Diencephalon (tissue), 1 donor: ENCODE results near the gene CCDC57. TPM values are rescaled to one million over a fixed set of nuclear protein-coding genes. Genes with fewer than 3 reads are reported as not detected.

Source experiments
- total RNA-seq: library from RNA; depleted of rRNA; stranded (reverse); fragments of >200 nt; gene quantifications from one replicate; pipeline ENCODE4 v1.2.3, GENCODE V29; 2014

The CCDC57 gene, protein sequence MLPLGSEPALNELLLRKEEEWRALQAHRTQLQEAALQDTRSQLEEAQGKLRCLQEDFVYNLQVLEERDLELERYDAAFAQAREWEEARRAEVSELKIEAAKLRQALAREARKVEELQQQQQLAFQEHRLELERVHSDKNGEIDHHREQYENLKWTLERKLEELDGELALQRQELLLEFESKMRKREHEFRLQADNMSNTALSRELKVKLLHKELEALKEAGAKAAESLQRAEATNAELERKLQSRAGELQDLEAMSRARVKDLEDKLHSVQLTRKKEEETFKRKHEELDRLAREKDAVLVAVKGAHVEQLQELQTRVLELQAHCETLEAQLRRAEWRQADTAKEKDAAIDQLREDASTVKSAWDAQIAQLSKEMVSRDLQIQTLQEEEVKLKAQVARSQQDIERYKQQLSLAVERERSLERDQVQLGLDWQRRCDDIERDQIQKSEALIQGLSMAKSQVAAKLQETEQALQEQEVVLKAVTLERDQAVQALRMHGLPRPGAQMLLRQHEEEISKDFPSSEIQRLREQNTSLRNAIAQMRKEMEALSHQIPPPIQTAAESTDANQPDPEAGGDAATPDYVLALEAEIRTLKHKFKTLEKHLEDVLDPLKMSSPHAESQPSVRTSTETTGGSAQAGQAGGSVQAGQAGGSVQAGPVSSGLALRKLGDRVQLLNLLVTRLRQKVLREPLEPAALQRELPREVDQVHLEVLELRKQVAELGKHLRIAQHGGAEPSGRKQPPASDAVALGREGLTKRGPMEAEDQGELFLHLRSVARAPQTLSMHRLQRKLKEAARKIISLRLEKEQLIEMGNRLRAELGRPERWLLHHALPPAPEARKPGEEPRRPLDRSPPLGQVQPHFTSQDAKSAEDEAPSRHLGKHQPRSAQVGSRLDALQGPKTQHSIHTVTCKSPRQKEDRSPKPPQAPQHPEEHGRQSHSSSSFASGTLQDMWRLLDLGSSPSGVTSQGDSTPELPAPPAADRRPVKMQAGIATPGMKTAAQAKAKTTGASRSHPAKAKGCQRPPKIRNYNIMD
- 28.4 TPM for total RNA-seq

DNA sequence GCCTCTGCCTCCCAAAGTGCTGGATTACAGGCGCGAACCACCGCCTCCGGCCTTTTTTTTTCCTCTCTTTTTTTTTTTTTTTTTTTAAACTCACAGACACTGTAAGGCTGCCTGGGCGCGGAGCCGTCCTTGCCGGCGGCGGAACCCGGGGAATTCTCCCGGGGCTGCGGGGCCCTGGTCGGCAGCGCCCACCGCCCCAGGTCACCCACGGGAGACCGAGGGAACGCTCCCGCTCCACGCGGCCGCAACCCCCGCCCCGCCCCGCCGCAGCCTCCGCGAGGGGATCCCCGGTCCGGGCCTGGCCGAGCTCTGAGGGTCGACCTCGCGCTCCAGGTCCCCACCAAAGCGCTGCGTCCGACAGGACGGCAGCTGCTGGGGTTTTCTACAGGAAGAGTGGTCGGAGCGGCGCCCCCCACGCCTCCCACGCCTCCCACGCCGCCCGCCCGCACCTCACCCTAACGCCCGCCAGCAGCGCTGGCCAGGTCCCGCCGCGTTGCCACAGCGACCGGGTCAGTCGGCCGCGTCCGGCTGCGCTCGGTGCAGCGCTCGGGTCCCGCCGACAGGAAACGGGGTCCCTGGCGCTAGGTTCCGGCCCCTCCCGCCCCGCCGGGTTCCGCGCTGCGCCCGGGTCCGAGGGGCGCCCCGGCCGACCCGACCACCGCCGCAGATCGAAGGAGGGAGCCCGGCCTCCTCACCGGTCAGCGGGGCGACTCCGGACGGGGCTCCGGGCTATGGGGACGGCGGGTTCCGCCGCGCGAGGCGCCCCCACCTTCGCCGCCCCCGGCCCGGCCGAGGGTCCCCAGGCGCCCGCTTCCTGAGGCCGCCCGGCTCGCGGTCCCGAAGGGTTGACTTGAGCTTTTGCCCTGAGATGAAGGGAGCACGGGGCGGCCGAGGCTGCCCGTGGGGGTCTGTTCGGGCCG, at the start of gene CCDC57:
TSS of gene CCDC57 (minus strand) at position 512 of the 920 bp plus-strand sequence. CDS start 10,898 bp downstream, outside the sequence.

DNA sequence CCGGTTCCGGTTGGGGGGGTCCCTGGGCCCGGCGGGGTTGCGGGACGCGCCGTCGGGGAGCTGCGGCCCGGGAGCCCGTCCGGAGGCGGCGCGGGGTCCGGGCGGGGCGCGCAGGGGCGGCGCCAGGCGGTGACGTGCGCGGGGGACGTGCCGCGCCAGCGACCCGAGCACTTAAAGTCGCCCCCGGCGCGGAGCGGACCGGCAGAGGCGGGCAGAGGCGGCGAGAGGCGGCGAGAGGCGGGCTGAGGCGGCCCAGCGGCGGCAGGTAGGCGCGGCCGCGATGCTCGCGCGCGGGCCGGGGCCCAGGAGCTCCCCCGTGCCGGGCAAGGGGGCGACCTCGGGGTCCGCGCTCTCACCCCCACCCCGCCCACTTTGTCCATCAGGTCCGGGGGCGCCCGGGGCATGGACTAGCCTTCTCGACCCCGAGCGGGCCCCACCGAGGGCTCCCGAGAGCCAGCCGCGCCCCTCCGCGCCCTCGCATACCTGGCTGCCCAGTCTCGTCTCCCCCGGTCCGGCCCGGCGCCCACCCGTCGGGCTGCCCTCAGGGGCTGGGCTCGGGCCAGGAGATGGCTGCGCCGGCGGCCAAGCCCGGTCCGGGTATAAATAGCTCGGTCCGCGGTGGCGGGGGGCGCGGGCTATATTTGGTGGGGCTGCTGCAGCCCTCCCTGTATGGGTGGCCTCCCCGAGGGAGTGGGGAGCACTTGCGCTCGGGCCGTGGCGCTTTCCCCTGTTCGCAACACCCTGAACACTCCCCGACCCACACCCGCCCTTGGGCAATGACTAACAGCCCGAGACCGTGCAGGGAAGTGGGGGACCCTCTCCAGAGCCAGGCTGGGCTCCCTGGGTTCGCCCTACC, 16.4 kb upstream of the CCDC57 start, which contains the start of gene SLC16A3:
TSS of gene SLC16A3 (plus strand) at position 201 of the 856 bp plus-strand sequence. CDS start 6,967 bp downstream, outside the sequence.

DNA sequence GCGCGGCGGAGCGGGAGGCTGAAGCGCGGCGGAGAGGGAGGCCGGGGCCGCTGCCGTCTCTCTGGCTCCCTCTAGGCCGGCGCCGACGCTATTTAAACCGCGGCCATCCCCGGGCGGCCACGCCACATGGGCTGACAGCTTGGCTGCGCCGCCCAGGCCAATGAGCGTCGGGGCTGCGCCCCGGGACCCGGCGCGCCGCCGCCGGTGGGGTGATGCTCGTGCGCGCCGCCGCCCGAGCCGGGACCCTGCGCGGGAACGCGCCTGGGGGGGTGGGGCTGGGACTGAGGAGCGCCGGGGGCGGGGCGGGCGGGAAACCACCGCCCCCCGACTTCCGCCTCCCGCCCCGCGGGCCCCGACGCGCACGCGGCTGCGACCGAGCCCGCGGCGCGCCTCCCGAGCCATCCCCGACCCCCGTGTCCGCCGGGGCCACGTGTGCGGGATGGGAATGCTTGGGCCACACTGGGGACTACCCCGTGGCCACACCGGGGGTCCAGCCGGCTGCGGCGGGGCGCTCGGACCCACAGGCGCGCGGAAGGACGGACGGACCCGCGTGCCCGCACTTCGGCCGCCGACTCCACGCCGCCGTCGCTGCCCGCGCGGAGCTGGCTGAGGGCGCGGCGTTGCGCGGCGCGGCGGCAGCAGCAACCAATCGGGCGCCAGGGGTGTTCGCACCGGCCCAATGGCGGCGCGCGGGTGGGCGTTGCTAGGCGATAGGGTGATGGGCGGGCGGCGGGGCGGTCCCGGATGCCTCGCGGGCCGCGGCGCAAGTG, 114.3 kb downstream of the CCDC57 start, which contains the start of gene FASN:
TSS of gene FASN (minus strand) at position 68 of the 770 bp plus-strand sequence. CDS start 1,791 bp downstream, outside the sequence.

DNA sequence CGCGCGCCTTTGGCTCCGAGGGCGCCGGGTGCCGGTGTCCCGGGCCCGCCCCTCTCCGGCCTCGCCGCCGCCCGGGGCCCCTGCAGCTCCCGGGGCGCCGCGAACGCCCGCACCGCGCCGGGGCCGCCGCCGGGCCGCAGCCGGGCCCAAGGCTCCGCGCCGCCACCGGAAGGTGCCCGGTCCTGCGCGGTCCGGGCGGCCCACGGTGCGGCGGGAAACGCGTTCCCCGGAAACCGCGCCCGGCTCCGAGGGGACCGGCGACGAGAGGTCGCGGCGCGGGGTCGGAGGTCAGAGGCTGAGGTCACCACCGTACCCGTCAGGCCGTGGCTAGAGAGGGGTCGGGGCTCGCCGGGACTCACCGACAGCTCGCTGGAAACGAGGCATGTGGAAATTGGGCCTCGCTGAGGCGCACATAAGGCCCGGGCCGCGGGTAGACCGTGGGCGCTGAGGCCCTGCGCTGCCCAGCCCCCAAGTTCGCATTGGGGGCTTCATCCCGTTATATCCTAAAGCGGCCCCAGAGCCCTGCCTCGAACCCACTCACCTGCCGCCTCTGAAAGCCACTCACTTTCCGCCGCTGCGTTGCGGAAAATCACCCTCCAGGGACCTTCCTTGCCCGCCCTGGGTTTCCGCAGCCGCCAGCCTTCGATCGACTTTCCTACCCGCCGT, 146.9 kb downstream of the CCDC57 start, which contains the start of gene DUS1L:
TSS of gene DUS1L (minus strand) at position 167 of the 666 bp plus-strand sequence. CDS start 745 bp downstream, outside the sequence.

DNA sequence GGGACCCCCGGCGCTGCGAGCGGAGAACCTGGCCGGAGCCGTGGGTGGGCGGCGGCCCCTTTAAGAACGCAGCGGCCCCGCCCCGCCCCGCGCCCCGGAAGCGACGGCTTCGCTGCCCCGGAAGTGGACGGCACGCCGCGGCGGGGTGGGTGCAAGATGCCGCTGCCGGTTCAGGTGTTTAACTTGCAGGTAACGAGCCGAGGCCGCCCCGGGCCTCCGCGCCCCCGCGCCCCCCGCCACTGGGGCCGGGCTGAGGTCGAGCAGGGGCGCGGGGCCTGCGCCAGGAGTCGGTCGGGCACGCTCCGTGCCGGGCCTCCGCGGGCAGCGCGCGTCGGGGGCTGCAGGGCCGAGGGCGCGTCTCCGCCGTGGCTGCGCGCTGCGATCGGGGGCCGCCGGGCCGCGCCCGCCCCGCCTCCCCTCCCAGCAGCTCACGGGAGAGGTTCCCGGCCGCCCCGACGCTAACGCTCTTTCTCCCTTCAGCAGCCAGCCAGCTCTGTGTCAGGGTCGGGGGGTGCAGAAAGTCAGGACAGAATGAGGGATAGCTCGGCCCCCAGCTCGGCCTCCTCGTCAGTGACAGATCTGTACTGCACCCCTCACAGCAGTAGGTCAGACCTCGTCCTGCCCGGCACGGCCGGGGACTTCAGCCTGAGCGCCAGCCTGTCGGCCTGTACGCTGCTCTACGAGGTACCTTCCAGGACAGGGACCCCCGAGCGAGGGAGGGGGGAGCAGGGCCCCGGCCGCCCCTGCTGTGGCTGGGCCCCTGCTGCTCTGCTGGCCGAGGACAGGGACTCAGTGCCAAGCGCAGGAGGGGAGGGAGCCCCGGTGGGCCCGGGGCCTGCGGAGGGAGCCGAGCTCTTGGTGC, 160.6 kb downstream of the CCDC57 start, which contains the start of the genes GPS1 and RFNG:
TSS of gene GPS1 (plus strand) at position 123 of the 862 bp plus-strand sequence. CDS start at position 157, 34 bp downstream.
TSS of gene RFNG (minus strand) at position 36 of the 862 bp plus-strand sequence. CDS start 45 bp downstream, outside the sequence.

Other genes starting within 250 kb of the CCDC57 start
- gene ASPSCR1, start 235.2 kb downstream of the CCDC57 start, total RNA-seq, result 22.6 TPM
- 29.8 TPM for gene CENPX, start 190.0 kb downstream of the CCDC57 start, total RNA-seq
- gene LRRC45, start 189.5 kb downstream of the CCDC57 start, total RNA-seq, result 11.3 TPM
- 122 TPM for gene RAC3, start 181.2 kb downstream of the CCDC57 start, total RNA-seq
- 33.7 TPM for gene DCXR, start 175.1 kb downstream of the CCDC57 start, total RNA-seq
- gene RFNG, start 161.0 kb downstream of the CCDC57 start, total RNA-seq, result 20.1 TPM
- 84.0 TPM for gene GPS1, start 160.9 kb downstream of the CCDC57 start, total RNA-seq
- 20.1 TPM for gene DUS1L, start 147.0 kb downstream of the CCDC57 start, total RNA-seq
- gene FASN, start 114.6 kb downstream of the CCDC57 start, total RNA-seq, result 119 TPM
- gene SLC16A3, start 16.2 kb upstream of the CCDC57 start, total RNA-seq, result 6.5 TPM
- gene CSNK1D, start 60.9 kb upstream of the CCDC57 start, total RNA-seq, result 48.7 TPM
- not detected for gene CD7, start 104.8 kb upstream of the CCDC57 start, total RNA-seq
- gene SECTM1, start 120.9 kb upstream of the CCDC57 start, total RNA-seq, result 5.8 TPM
- not detected for gene TEX19, start 146.4 kb upstream of the CCDC57 start, total RNA-seq
- not detected for gene UTS2R, start 158.9 kb upstream of the CCDC57 start, total RNA-seq
- gene HEXD, start 205.5 kb upstream of the CCDC57 start, total RNA-seq, result 20.1 TPM
- gene OGFOD3, start 205.7 kb upstream of the CCDC57 start, total RNA-seq, result 20.3 TPM
- gene CYBC1, start 237.9 kb upstream of the CCDC57 start, total RNA-seq, result 31.6 TPM
- gene NARF, start 245.9 kb upstream of the CCDC57 start, total RNA-seq, result 44.1 TPM